Epithelial cell of proximal tubule (primary cell): ENCODE results near the gene COL4A1. TPM values are rescaled to one million over a fixed set of nuclear protein-coding genes. Genes with fewer than 3 reads are reported as not detected.
"Not testable (repeated sequence)": the region's sequence is repeated elsewhere in the genome, so short reads cannot be mapped to it uniquely, and the experiment has no call there.

Experiments
- DNase-seq: peaks from one replicate; pipeline ENCODE4 v3.0.0-alpha.2; 2011; ENCODE audit warnings: low read depth
- H3K4me3 ChIP-seq: 2 replicates; pipeline ENCODE4 v1.5.1; 2011; ENCODE audit warnings: low read depth, mild to moderate bottlenecking, low read length
- total RNA-seq: library from RNA; depleted of rRNA; stranded (reverse); fragments of >200 nt; gene quantifications from 2 replicates; pipeline ENCODE4 v1.2.3, GENCODE V29; 2015
- TF ChIP-seq, protein P1 (sequence below): conservative IDR thresholded peaks from 2 replicates; pipeline ENCODE4 v1.5.1; 2012; ENCODE audit warnings: low read depth, mild to moderate bottlenecking, low read length

COL4A1 gene
- total RNA-seq, 1 donor from 2014 or later = 547 TPM

DNA sequence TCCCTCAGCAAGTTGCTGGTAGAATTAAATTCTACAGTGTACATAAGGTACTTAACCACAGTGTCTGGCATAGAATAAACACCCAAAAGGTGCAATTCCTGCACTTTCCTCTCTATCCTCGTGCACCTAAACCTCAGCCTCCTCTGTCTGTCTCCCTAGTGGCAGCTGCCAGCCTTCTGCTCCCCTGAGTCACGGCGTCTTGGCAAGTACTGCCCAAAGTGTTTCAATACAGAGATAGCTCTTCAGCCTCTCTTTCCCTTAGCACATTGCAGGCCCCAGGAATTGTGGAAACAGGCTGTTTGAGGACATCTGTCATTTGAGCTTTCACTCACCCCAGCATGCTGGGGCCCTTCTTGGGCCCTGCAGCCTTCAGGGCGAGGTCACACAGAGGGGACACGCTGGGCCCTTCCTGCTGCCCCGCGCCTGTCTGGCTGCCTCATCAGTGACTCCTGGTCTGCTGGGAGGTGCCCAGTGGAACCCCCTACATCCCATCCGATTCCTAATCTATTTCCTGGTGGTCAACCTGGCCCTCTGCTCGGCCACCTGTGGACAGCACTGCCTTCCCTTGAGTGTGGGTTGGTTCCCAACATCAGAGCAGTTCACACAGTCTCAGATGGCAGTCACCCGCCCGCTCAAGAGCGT, 19.4 kb upstream of the COL4A1 start:
- TF ChIP-seq, protein P1, sequence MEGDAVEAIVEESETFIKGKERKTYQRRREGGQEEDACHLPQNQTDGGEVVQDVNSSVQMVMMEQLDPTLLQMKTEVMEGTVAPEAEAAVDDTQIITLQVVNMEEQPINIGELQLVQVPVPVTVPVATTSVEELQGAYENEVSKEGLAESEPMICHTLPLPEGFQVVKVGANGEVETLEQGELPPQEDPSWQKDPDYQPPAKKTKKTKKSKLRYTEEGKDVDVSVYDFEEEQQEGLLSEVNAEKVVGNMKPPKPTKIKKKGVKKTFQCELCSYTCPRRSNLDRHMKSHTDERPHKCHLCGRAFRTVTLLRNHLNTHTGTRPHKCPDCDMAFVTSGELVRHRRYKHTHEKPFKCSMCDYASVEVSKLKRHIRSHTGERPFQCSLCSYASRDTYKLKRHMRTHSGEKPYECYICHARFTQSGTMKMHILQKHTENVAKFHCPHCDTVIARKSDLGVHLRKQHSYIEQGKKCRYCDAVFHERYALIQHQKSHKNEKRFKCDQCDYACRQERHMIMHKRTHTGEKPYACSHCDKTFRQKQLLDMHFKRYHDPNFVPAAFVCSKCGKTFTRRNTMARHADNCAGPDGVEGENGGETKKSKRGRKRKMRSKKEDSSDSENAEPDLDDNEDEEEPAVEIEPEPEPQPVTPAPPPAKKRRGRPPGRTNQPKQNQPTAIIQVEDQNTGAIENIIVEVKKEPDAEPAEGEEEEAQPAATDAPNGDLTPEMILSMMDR = no peak
- H3K4me3 ChIP-seq = no peak overlapping the region
- no peak for DNase-seq

DNA sequence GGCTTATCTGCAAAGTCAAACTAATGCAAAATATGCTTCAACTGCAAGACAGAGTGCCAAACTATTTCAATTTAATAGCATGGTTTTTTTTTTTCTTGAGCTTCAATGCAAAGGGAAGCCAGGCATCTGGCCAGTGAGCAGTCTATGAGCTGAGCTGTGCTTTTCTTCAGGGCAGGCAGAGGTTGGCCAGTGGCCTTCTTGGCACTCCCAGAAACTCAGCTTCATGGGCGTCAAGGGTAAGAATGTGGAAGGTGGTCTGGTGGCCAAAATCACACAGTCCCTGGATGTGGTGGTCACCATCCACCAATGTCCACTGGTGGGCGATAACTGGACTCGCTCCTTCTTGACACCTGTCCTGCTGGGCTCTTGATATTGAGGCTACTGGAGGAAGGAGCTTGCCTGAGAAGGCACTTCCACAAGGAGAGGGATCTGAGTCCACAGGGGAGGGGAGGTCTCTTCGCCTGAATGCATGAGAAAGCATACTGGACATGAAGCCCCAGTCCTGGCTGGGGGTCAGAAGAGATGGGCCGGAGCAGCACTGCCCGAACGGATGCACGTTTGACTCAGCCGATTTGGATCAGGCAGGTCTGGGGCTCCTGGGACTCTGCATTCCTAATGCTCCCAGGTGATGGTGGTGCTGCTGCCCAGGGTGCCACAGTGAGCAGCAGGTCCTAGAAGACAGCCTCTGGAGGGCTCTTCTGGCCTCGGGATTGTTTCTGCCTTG, 17.2 kb upstream of the COL4A1 start:
- TF ChIP-seq, protein P1 = no peak
- no peak for DNase-seq
- no peak overlapping the region for H3K4me3 ChIP-seq

DNA sequence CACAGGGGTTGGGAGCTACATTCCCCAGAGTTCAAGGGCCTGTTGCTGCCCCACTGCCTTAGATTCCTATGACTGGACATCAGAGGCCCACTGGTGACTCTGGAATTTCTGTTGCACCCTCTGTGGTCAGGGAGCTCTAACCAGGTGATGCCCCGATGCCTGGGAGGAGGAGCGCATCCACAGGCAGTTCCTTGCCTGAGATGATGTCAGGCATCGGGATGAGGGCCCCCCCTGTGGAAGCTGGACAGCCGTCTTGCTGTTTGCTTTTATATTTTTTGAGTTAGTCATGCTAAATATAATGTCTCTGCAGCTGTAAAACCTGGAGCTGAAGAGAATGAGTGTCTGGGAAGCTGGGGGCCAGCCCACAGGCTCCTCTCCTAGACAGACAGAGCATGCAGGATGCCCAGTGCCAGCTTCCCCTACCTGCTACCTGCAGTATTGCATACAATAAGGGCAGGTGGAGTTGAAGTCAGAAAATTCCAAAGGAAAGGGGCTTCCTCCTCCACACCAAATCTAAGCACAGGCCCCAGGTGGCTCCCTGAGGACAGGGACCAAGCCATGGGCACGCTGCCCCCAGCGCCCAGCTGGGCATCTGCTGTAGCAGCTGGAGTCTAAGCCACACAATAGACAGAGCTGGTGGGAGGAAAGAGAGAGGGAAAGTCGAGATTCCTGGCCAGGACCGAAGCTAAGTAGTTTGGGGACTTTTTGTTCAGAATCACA, 16.4 kb upstream of the COL4A1 start:
- no peak for DNase-seq
- TF ChIP-seq, protein P1 = peak; percentile 39
- H3K4me3 ChIP-seq = no peak overlapping the region

DNA sequence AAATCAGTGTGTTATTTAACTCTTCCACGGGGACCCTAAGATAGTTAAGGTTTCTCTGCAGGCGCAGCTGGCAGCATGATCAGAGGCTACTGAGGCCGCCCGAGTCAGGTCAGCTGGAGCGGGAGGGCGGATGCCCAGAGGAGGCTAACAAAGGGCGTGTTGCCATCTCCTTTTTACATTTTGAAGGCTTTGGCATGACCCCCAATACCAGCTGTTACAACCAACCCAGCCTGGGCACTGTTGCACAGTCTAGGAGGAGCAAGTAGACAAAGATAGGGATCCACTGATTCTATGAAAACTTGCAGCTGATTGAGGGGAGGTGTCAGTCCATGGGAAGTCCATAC, 15.8 kb upstream of the COL4A1 start:
- TF ChIP-seq, protein P1 = no peak
- no peak for DNase-seq
- H3K4me3 ChIP-seq = no peak overlapping the region

DNA sequence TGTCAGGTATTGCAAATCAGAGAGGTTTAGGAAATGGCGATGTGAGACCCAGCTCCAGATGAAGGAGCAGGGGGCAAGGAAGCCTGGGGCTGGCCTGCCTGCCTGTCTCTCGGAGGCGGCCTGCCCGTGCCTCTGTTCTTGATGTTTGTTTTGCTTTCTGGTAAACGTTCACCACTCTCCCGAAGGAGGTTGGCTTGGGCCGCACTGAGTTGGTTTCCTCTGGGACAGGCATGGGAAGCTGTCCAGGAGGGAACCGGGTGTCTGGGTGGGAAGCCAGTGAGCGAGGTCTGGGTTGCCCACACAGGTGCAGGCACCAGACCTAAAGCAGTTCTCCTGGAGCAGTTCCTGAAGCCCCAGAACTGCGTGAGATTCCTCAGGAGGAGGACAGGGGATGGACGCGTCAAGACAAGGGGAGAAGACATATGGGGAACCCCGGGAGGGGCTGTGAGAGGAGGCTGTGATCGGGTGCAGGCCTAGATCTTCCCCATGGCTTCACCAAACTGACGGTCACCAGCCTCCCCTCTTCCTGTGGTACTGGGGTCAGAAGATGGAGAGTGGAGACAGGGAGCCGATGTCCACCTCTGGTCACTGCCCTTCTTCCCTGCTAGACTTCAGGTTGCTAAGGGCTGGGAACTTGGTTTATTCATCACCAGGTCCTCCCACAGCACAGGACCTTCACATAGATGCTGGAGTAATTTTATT, 15.3 kb upstream of the COL4A1 start:
- no peak for DNase-seq
- TF ChIP-seq, protein P1 = no peak
- no peak overlapping the region for H3K4me3 ChIP-seq

- not testable (repeated sequence) for DNase-seq, H3K4me3 ChIP-seq
Observed at GRCh38 chr13:110321573-110321972, 14.6 kb upstream of the COL4A1 start.

- DNase-seq = no peak
- H3K4me3 ChIP-seq = peak overlapping the region; percentile 2
- TF ChIP-seq, protein P1 = no peak
Observed at GRCh38 chr13:110320645-110321044, 13.7 kb upstream of the COL4A1 start.
